ENCODE data around the gene ERCC4. TPM values are rescaled to one million over a fixed set of nuclear protein-coding genes. Genes with fewer than 3 reads are reported as not detected.

The ERCC4 gene
- total and polyA plus RNA-seq, 2 experiments from 2014 or later, result 13.1 to 15.6 TPM

DNA sequence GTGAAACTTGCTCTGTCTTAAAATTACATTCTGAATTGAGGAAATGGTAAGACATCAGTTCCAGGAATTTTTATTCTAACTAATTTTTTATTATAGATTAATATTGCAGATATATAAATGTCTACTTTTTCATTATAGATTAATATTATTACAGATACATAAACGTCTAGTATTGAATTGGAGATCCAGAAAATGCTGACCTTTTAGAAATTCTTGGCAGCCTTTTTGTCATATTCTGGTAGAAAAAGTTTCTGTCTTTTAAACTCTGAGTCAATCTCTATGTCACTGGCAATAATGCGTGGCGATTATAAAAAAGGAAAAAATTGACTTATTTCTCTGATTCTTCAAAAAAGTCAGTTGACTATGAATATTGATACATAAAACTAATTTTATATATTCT lies 8.7 kb downstream of the ERCC4 start:
- TF ChIP-seq, protein P1, sequence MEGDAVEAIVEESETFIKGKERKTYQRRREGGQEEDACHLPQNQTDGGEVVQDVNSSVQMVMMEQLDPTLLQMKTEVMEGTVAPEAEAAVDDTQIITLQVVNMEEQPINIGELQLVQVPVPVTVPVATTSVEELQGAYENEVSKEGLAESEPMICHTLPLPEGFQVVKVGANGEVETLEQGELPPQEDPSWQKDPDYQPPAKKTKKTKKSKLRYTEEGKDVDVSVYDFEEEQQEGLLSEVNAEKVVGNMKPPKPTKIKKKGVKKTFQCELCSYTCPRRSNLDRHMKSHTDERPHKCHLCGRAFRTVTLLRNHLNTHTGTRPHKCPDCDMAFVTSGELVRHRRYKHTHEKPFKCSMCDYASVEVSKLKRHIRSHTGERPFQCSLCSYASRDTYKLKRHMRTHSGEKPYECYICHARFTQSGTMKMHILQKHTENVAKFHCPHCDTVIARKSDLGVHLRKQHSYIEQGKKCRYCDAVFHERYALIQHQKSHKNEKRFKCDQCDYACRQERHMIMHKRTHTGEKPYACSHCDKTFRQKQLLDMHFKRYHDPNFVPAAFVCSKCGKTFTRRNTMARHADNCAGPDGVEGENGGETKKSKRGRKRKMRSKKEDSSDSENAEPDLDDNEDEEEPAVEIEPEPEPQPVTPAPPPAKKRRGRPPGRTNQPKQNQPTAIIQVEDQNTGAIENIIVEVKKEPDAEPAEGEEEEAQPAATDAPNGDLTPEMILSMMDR (IDR thresholded peaks at IDR 0.05; ENCODE audit: low read depth, low read length), result no peak
- Histone ChIP-seq H3K9me3 (ENCODE audit: low read depth) (no peaks in the 10 kb centered on the region), H3K27ac (no peak overlapping the region), H3K4me3 (no peak overlapping the region), H3K36me3 (peaks cover 35% of the 10 kb centered on the region), H3K27me3 (no peaks in the 10 kb centered on the region), H3K4me1 (ENCODE audit: low read depth) (no peaks in the 10 kb centered on the region)
- DNase-seq (ENCODE audit: low read depth in 1 of 2, low spot score in 1 of 2), result no peak

DNA sequence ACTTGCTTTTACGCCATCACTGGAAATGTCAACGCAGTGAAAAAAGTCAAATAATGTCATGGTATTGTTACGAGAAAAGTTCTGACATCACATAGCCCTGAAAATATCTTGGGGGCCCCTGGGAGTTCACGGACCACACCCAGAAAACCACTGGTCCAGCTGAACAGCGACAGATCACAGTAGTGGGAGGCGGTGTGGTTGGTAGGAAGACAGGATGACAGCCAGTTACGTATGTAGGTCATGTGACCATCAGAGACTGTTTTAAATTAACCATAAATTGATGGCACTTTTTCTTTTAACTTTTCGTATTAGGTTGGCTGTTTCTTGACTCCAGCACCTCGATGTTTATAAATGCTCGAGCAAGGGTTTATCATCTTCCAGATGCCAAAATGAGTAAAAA lies 11.9 kb downstream of the ERCC4 start:
- no peak overlapping the region for H3K27ac ChIP-seq
- no peaks in the 10 kb centered on the region for H3K27me3 ChIP-seq
- TF ChIP-seq, protein P1 (IDR thresholded peaks at IDR 0.05; ENCODE audit: low read depth, low read length), result no peak
- H3K4me3 ChIP-seq, result no peak overlapping the region
- H3K4me1 ChIP-seq (ENCODE audit: low read depth), result no peaks in the 10 kb centered on the region
- no peaks in the 10 kb centered on the region for H3K9me3 ChIP-seq (ENCODE audit: low read depth)
- no peak for DNase-seq (ENCODE audit: low read depth in 1 of 2, low spot score in 1 of 2)
- peaks cover 45% of the 10 kb centered on the region for H3K36me3 ChIP-seq

DNA sequence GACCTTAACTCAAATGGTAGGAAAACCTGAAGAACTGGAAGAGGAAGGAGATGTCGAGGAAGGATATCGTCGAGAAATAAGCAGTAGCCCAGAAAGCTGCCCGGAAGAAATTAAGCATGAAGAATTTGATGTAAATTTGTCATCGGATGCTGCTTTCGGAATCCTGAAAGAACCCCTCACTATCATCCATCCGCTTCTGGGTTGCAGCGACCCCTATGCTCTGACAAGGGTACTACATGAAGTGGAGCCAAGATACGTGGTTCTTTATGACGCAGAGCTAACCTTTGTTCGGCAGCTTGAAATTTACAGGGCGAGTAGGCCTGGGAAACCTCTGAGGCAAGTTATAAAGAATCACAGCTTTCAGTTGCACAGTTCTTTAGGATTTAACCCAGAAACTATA lies 15.5 kb downstream of the ERCC4 start:
- H3K36me3 ChIP-seq, result peaks cover 53% of the 10 kb centered on the region
- TF ChIP-seq, protein P1 (IDR thresholded peaks at IDR 0.05; ENCODE audit: low read depth, low read length), result peak; percentile 52
- H3K4me1 ChIP-seq (ENCODE audit: low read depth), result no peaks in the 10 kb centered on the region
- DNase-seq (ENCODE audit: low read depth in 1 of 2, low spot score in 1 of 2), result no peak
- no peaks in the 10 kb centered on the region for H3K9me3 ChIP-seq (ENCODE audit: low read depth)
- no peak overlapping the region for H3K27ac ChIP-seq
- H3K4me3 ChIP-seq, result no peak overlapping the region
- no peaks in the 10 kb centered on the region for H3K27me3 ChIP-seq

DNA sequence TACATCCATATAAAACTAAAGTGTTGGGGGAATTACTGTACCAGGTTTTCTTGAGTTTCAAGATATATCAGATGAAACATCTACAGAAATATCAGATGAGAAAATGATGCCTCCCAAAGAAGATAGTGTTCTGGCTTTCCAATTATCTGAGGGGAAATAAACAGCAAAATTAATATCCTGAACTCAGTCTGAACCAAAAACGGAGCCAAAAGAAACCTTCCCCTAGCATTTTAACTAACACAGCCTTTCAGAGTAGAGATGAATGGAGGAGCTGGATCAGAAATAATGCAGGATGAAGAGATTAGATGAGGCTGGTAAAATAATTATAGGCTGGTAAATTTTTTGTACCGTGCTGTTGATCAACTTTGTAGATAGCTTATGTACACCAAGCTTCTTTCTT lies 16.2 kb downstream of the ERCC4 start:
- no peak overlapping the region for H3K27ac ChIP-seq
- no peaks in the 10 kb centered on the region for H3K27me3 ChIP-seq
- H3K9me3 ChIP-seq (ENCODE audit: low read depth), result no peaks in the 10 kb centered on the region
- no peak overlapping the region for H3K4me3 ChIP-seq
- H3K36me3 ChIP-seq, result peaks cover 47% of the 10 kb centered on the region
- TF ChIP-seq, protein P1 (IDR thresholded peaks at IDR 0.05; ENCODE audit: low read depth, low read length), result no peak
- DNase-seq (ENCODE audit: low read depth in 1 of 2, low spot score in 1 of 2), result no peak
- no peaks in the 10 kb centered on the region for H3K4me1 ChIP-seq (ENCODE audit: low read depth)

DNA sequence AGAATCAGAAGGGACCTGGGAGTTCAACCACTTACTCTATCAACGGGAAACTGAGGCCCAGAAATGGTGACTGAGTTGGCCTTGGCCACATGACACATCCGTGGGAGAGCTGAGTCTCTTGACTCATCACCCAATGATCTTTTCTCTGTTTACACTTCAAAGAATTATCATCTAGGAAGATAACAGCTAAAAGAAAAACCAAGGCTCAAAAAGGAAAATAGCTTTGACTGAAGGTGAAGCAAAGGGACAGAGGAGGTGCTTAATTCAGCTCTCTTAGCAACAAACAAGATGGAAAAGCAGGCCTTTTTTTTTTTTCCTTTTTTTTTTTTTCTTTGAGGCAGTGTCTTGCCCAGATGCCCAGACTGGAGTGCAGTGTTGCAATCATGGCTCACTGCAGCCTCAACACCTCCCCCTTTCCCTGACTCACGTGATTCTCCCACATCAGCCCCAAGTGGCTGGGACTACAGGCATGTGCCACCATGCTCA lies 16.7 kb downstream of the ERCC4 start:
- DNase-seq (ENCODE audit: low read depth in 1 of 2, low spot score in 1 of 2), result peak in 1 of 2 donors; percentile 84
- no peak overlapping the region for H3K27ac ChIP-seq
- no peaks in the 10 kb centered on the region for H3K9me3 ChIP-seq (ENCODE audit: low read depth)
- peaks cover 46% of the 10 kb centered on the region for H3K36me3 ChIP-seq
- H3K27me3 ChIP-seq, result no peaks in the 10 kb centered on the region
- H3K4me1 ChIP-seq (ENCODE audit: low read depth), result no peaks in the 10 kb centered on the region
- TF ChIP-seq, protein P1 (IDR thresholded peaks at IDR 0.05; ENCODE audit: low read depth, low read length), result no peak
- no peak overlapping the region for H3K4me3 ChIP-seq

DNA sequence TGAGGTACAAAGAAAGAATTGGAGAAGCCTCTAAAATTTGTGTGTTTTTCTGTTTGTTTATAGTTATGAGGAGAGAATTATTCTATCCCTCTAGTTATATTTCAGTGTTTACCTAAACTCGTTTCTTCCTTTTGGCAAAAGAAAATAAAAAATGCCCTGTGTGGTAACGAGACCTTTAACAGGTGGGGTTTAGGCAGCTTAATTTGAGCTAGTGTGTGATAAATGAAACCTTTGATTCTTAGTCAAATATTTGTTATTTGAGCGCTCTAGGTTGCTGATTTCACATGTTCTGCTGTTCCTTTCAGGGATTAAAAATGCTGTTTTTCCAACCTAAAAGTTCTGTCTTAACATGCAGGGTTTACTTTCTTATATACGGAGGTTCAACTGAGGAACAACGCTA lies 17.5 kb downstream of the ERCC4 start:
- no peaks in the 10 kb centered on the region for H3K9me3 ChIP-seq (ENCODE audit: low read depth)
- TF ChIP-seq, protein P1 (IDR thresholded peaks at IDR 0.05; ENCODE audit: low read depth, low read length), result no peak
- H3K36me3 ChIP-seq, result peaks cover 39% of the 10 kb centered on the region
- no peaks in the 10 kb centered on the region for H3K27me3 ChIP-seq
- no peaks in the 10 kb centered on the region for H3K4me1 ChIP-seq (ENCODE audit: low read depth)
- H3K27ac ChIP-seq, result no peak overlapping the region
- no peak overlapping the region for H3K4me3 ChIP-seq
- no peak for DNase-seq (ENCODE audit: low read depth in 1 of 2, low spot score in 1 of 2)
